ENCODE measurements around the gene CCBE1. TPM values are rescaled to one million over a fixed set of nuclear protein-coding genes. Genes with fewer than 3 reads are reported as not detected.

The CCBE1 gene
- total and polyA plus RNA-seq, 2 of the 4 experiments (the other 2 are of a cell fraction): 64.8 to 148 TPM

- H3K9ac ChIP-seq (ENCODE audit: low read depth, low read length): peak overlapping the region; percentile 25; the same call in 1 of the 2 replicates
- peak overlapping the region; percentile 89 for H4K5ac ChIP-seq (ENCODE audit: low read depth, low read length)
- peaks cover 0 to 9% of the 10 kb centered on the region in 2 experiments; a peak in 2 of 4 replicates for H3K79me1 ChIP-seq (ENCODE audit: low read depth in 1 of 2, low read length in 2 of 2)
- no peak for TF ChIP-seq BHLHE40 (IDR thresholded peaks at IDR 0.05; ENCODE audit: low read depth, low read length)
- peak; percentile 10; the same call in 1 of the 2 replicates for TF ChIP-seq SMC3 (IDR thresholded peaks at IDR 0.05; ENCODE audit: low read depth, low read length)
- TF ChIP-seq MXI1 (IDR thresholded peaks at IDR 0.05; ENCODE audit: borderline replicate concordance, low read depth, low read length): no peak
- no peak for TF ChIP-seq CTCF (conservative IDR thresholded peaks at IDR 0.05; ENCODE audit: low read depth, low read length)
- no peak for TF ChIP-seq USF2 (IDR thresholded peaks at IDR 0.05; ENCODE audit: low read depth, low read length)
- TF ChIP-seq RCOR1 (IDR thresholded peaks at IDR 0.05; ENCODE audit: insufficient replicate concordance, low read length): peak; percentile 60
- peak; percentile 14; the same call in 1 of the 2 replicates for TF ChIP-seq RAD21 (IDR thresholded peaks at IDR 0.05; ENCODE audit: low read length)
- in situ Hi-C loops (cut with MboI; ENCODE audit: low sequenced_read_pairs) (no loop called here), dilution Hi-C loops (cut with HindIII; ENCODE audit: low sequenced_read_pairs, unreplicated experiment) (no loop called here), intact Hi-C loops (cut with micrococcal nuclease) (loop anchor here (5.0 kb wide), 1 partner anchor 178 kb away; the partner anchor contains the start of gene PMAIP1)
- H3K4me3 ChIP-seq (ENCODE audit: insufficient read depth, low read depth, low read length): no peak overlapping the region
- H2BK20ac ChIP-seq (ENCODE audit: low read depth, low read length): peak overlapping the region; percentile 95
- peak; percentile 54 for ATAC-seq (ENCODE audit: low read depth)
- H3K4ac ChIP-seq (ENCODE audit: low read depth, low read length): peak overlapping the region; percentile 97
- H3K56ac ChIP-seq (ENCODE audit: extremely low read depth, insufficient read depth, low read length): peak overlapping the region; percentile 54; the same call in 1 of the 2 replicates
- H3K27ac ChIP-seq (ENCODE audit: insufficient read depth, low read length): peak overlapping the region; percentile 71
- H3K9me1 ChIP-seq (ENCODE audit: insufficient read depth, low read length): peaks cover 29% of the 10 kb centered on the region
- H2AFZ ChIP-seq (replicated peaks; ENCODE audit: low read length, poor library complexity): peak overlapping the region; percentile 38
- no peaks in the 10 kb centered on the region for H3K27me3 ChIP-seq (ENCODE audit: control insufficient read depth, insufficient read depth, low read length)
- peak overlapping the region; percentile 7; the same call in 1 of the 2 replicates for H3K4me2 ChIP-seq (ENCODE audit: low read depth, low read length)
- POLR2A ChIA-PET (ENCODE audit: unreplicated experiment): no interaction called here
- peak overlapping the region; percentile 85 for H3K14ac ChIP-seq (replicated peaks; ENCODE audit: low read depth, low read length)
- H2BK5ac ChIP-seq (ENCODE audit: low read depth, low read length, poor library complexity, severe bottlenecking): peak overlapping the region; percentile 98
- H3K9me3 ChIP-seq (ENCODE audit: control insufficient read depth, insufficient read depth, low read length): 0 out of 2 replicates have a peak, but pooled peaks cover 3% of the 10 kb centered on the region
- peak overlapping the region; percentile 88 for H2AK5ac ChIP-seq (ENCODE audit: low read depth, low read length)
- H2BK15ac ChIP-seq (ENCODE audit: low read depth, low read length): peak overlapping the region; percentile 95; the same call in 2 of the 3 replicates
- H3K4me1 ChIP-seq (ENCODE audit: control insufficient read depth, insufficient read depth, low read length): peaks cover 35% of the 10 kb centered on the region
- no TSS peak for BruUV-seq (replicated peaks)
- no peaks in the 10 kb centered on the region for H3K36me3 ChIP-seq (ENCODE audit: control insufficient read depth, insufficient read depth, low read length)
- H2BK120ac ChIP-seq (ENCODE audit: low read depth, low read length): peak overlapping the region; percentile 97
- peak; percentile 88 for DNase-seq
- H2AK9ac ChIP-seq (replicated peaks; ENCODE audit: low read depth, low read length, poor library complexity): peak overlapping the region; percentile 92
- H4K8ac ChIP-seq (ENCODE audit: low read depth in 2 of 2, low read length in 2 of 2): peak overlapping the region; percentile 93 to 97
- CTCF ChIA-PET: interaction anchor here (1.1 to 2.1 kb wide), 3 partner anchors 23 to 261 kb away, joined by 3 to 9 read pairs (median 5); partner anchors contain the start of gene CCBE1
- peak overlapping the region; percentile 86; the same call in 1 of the 2 replicates for H3K18ac ChIP-seq (ENCODE audit: low read depth, low read length)
- H4K20me1 ChIP-seq (ENCODE audit: insufficient read depth, low read length): no peaks in the 10 kb centered on the region
- WGBS, 2 experiments (ENCODE audit: extremely low coverage in 2 of 2, insufficient read length in 1 of 2): no CpG with 5 or more reads among the region's 3 CpGs
- H4K91ac ChIP-seq (ENCODE audit: insufficient read depth, low read depth, low read length): peak overlapping the region; percentile 87
- H3K23ac ChIP-seq (ENCODE audit: low read depth, low read length): peak overlapping the region; percentile 69; the same call in 1 of the 2 replicates
Observed at GRCh38 chr18:59719544-59720181, 22.4 kb upstream of the CCBE1 start.

Data from IMR-90 (cell line).